Activated T-helper 1 cell treated with anti-CD3 and anti-CD28 coated beads, Interleukin-12 subunit alpha, Interleukin-12 subunit beta, Interleukin-2, Interleukin-4 antibody, amounts not matched to agents 30 ng/mL and 10 ng/mL and 1 ng/mL, durations not matched to agents 14 hours and 24 hours and 36 hours (primary cell): ENCODE results near the gene FLNA. TPM values are rescaled to one million over a fixed set of nuclear protein-coding genes. Genes with fewer than 3 reads are reported as not detected.
A peak's percentile ranks its signal among the peaks of the same experiment; 100 is the strongest.

Source experiments
- DNase-seq: peaks from one replicate; pipeline ENCODE4 v3.0.0; 2021; ENCODE audit warnings: low spot score
- H3K27ac Mint-ChIP-seq: one replicate; pipeline ENCODE4 v1.8.0; 2021; ENCODE audit warnings: mild to moderate bottlenecking, mixed read lengths
- H3K27me3 Mint-ChIP-seq: one replicate; pipeline ENCODE4 v1.8.0; 2022; ENCODE audit warnings: mild to moderate bottlenecking, moderate library complexity, mixed read lengths; ENCODE audit not compliant: insufficient read depth
- H3K36me3 Mint-ChIP-seq: one replicate; pipeline ENCODE4 v1.8.0; 2021; ENCODE audit warnings: low read depth, mixed read lengths
- H3K4me1 Mint-ChIP-seq: one replicate; pipeline ENCODE4 v1.8.0; 2021; ENCODE audit warnings: low read depth, mixed read lengths
- H3K4me3 Mint-ChIP-seq: one replicate; pipeline ENCODE4 v1.8.0; 2021; ENCODE audit warnings: mild to moderate bottlenecking, moderate library complexity, mixed read lengths
- H3K9me3 Mint-ChIP-seq: one replicate; pipeline ENCODE4 v1.8.0; 2021; ENCODE audit warnings: mixed read lengths
- intact Hi-C: fragments of 100-400 bp; cut with micrococcal nuclease; formaldehyde crosslinking; loops from one replicate; pipeline ENCODE4 v1.15.1; 2024
- total RNA-seq: library from RNA; stranded (reverse); gene quantifications from 2 replicates; pipeline ENCODE4 v1.2.3, GENCODE V29; 2022

Gene FLNA
- total RNA-seq, 1 donor from 2014 or later: 873 TPM

DNA sequence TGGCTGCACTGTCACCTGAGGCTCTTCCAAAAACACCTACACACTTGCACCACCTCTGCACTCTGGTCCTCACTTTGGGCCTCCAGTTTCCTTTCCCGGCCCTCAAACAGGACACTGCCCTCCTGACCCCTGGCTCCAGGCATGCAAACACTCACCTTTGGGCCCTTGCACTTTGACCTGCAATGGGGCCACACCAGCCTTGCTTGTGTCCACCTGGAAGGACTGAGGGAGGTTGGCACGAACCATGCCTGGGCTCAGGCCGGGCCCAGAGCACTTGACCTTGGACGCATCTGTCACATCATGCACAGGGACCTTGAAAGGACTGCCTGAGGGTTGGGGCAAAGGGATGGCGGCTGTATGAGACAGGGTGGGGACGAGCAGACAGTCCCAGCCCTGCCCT lies 15.6 kb downstream of the FLNA start:
- peaks cover 25% of the 10 kb centered on the region for H3K36me3 Mint-ChIP-seq
- no peak for DNase-seq
- no peaks in the 10 kb centered on the region for H3K27me3 Mint-ChIP-seq
- H3K27ac Mint-ChIP-seq: no peak overlapping the region
- no peaks in the 10 kb centered on the region for H3K9me3 Mint-ChIP-seq
- H3K4me1 Mint-ChIP-seq: no peaks in the 10 kb centered on the region
- intact Hi-C loops: no loop called here
- no peak overlapping the region for H3K4me3 Mint-ChIP-seq

DNA sequence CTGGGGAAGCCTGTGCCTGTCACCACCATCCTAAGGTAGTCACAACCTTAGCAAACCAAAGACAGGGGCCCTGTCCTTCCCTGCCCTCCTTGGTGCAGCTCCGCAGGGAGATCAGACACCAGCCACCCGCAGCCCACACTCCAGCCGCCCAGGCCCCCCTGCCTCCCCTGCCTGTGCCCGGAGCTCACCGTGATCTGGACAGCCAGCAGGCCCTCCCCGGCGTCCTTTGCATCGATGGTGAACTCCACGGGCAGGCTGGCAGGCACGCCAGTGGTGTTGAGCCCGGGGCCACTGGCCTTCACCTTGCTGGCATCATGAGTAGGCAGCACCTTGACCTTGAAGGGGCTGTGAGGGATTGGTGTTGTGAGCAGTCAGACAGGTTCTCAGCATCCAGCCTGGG lies 16.4 kb downstream of the FLNA start:
- Mint-ChIP-seq H3K4me1 (no peaks in the 10 kb centered on the region), H3K36me3 (peaks cover 23% of the 10 kb centered on the region)
- intact Hi-C loops: no loop called here

DNA sequence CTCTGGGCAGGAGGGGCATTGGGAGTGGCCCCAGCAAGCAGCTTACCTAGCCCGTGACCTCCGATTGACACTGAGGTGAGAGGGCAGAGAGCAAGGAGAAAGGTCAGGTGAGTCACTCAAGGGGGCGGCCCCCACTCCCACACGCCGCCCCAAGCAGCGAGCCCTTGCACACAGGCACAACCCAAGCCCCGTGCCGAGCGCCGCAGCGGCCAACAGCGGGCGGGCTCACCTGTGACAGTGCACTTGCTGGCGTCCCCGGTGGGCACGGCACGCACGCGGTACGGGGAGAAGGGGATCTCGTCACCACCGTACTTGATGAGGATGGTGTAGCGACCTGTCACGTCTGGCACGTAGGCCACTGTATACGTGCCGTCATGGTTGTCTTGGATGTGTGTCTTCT lies 17.2 kb downstream of the FLNA start:
- no peaks in the 10 kb centered on the region for H3K27me3 Mint-ChIP-seq
- H3K27ac Mint-ChIP-seq: no peak overlapping the region
- no peak for DNase-seq
- H3K4me3 Mint-ChIP-seq: no peak overlapping the region
- no peaks in the 10 kb centered on the region for H3K4me1 Mint-ChIP-seq
- H3K9me3 Mint-ChIP-seq: no peaks in the 10 kb centered on the region
- intact Hi-C loops: no loop called here
- peaks cover 19% of the 10 kb centered on the region for H3K36me3 Mint-ChIP-seq

More for the DNA sequence above, 16.4 kb downstream of the FLNA start:
- no peaks in the 10 kb centered on the region for H3K27me3 Mint-ChIP-seq
- no peak overlapping the region for H3K4me3 Mint-ChIP-seq
- H3K27ac Mint-ChIP-seq: no peak overlapping the region
- no peaks in the 10 kb centered on the region for H3K9me3 Mint-ChIP-seq
- DNase-seq: no peak

DNA sequence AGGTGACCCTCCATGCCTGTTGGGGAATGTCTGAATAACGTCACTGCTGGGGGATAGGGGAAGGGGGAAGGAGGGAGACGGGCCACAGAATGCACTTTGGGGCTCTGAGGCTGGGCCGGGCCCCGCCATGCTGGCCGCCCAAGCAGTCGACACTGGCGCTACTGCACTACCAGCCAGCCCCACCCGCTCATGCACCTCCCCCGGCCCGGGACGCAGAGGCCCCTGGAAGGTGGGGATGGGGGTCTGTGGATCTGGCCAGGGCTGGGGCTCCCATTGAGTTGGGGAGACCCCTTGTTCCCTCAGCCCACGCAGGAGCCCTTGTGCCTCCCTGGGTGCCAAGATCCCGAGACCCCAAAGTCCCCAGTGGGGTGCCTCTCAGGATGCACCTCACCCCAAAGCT lies 17.8 kb downstream of the FLNA start:
- peaks cover 20% of the 10 kb centered on the region for H3K36me3 Mint-ChIP-seq
- intact Hi-C loops: no loop called here
- H3K9me3 Mint-ChIP-seq: no peaks in the 10 kb centered on the region
- H3K4me1 Mint-ChIP-seq: no peaks in the 10 kb centered on the region
- no peak for DNase-seq
- H3K4me3 Mint-ChIP-seq: no peak overlapping the region
- H3K27ac Mint-ChIP-seq: no peak overlapping the region
- H3K27me3 Mint-ChIP-seq: no peaks in the 10 kb centered on the region

DNA sequence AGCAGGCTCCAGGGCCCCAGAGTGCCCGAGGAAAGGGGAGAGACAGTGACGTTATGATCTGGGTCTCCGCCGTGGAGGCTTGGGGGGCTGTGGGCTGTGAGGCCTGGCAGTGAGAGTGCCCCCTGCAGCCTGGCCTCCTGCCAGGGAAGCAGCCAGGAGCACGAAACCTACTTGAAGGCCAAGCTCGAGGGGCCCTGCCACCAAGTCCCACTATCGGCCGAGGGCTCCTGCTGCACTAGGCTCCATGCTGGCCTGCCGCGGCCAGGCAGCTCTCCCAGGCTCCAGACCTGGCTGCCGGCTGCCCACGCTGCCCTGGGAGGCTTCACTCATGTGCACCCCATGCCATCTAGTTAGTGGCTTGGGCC lies 18.7 kb downstream of the FLNA start:
- intact Hi-C loops: no loop called here
- Mint-ChIP-seq H3K4me1 (no peaks in the 10 kb centered on the region), H3K27ac (no peak overlapping the region), H3K36me3 (peaks cover 18% of the 10 kb centered on the region), H3K9me3 (no peaks in the 10 kb centered on the region), H3K4me3 (no peak overlapping the region), H3K27me3 (no peaks in the 10 kb centered on the region)
- no peak for DNase-seq

DNA sequence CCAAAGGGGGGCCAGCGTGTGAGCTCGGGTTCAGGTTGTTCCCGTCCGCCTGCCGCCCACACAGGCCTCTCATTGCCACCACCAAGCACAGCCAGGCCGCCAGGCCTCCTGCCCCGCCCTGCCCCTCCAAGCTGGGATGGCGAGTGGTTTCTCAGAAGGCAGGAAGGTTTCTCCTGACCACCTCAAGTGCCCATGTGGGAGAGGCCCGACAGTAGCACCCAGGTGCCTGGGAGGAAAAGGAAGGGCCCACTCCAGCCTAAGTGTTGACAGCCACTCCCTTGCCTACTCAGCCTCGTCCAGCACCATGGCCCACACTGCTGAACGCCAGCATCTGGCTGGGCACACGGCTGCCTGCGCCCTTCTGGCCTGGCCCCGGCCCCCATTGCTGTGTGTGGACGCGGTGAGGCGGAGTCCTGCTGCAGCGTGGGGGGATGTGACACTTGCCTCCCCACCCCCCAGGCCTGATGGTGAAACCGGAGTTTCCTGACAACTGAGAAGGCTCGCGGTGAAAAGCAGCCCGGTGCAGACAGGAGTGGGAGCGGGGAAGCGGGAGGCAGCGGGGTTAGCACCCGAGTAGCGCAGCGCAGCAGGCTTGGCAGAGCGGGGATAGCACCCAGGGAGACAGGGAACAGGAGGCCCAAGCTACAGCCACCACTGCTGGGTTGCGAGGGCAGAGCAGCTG lies 19.2 kb downstream of the FLNA start:
- no peaks in the 10 kb centered on the region for H3K27me3 Mint-ChIP-seq
- H3K27ac Mint-ChIP-seq: no peak overlapping the region
- peaks cover 15% of the 10 kb centered on the region for H3K36me3 Mint-ChIP-seq
- H3K4me1 Mint-ChIP-seq: no peaks in the 10 kb centered on the region
- H3K9me3 Mint-ChIP-seq: no peaks in the 10 kb centered on the region
- H3K4me3 Mint-ChIP-seq: no peak overlapping the region
- no peak for DNase-seq
- intact Hi-C loops: no loop called here

DNA sequence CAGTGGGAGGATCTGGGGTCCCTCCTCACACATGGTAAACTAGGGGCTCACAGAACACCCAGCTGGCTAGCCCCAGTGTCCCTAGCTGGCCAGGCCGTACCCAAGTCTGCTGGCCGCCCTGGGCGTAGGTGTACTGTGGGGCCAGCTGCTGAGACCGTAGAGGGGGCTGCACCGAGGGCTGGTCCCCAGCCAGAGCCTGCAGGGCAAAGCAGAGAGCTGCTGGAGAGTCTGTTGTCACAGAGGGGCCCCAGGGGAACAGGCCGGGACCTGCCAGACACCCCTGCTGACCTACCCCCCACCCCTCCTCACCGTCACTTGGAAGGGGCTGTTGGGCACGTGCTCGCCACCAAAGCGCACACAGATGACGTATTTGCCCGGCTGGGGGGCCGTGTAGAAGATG lies 19.9 kb downstream of the FLNA start:
- Mint-ChIP-seq H3K4me3 (no peak overlapping the region), H3K36me3 (peaks cover 16% of the 10 kb centered on the region), H3K27me3 (no peaks in the 10 kb centered on the region), H3K9me3 (no peaks in the 10 kb centered on the region), H3K27ac (no peak overlapping the region), H3K4me1 (no peaks in the 10 kb centered on the region)
- intact Hi-C loops: no loop called here
- no peak for DNase-seq

DNA sequence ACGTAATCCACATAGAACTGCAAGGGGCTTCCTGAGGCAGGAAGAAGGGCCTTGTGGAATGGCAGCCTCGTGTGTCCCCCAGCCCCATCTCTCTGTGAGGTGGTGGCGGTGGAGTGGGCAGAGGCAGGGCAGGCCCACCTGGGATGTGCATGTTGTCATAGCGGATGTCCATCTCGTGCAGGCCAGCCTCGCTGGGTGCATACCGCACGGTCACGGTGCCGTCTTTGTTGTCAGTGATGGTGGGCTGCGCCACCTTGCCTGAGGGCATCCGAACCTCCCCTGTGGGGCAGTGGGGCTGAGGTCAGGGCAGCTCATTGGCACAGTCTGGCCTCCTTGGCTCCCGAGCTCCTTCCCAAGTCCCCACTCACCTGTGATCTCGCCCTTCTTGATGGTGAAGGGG lies 20.4 kb downstream of the FLNA start:
- intact Hi-C loops: no loop called here
- Mint-ChIP-seq H3K36me3 (peaks cover 16% of the 10 kb centered on the region), H3K9me3 (no peaks in the 10 kb centered on the region), H3K4me1 (no peaks in the 10 kb centered on the region), H3K27me3 (no peaks in the 10 kb centered on the region), H3K27ac (no peak overlapping the region), H3K4me3 (no peak overlapping the region)
- no peak for DNase-seq

DNA sequence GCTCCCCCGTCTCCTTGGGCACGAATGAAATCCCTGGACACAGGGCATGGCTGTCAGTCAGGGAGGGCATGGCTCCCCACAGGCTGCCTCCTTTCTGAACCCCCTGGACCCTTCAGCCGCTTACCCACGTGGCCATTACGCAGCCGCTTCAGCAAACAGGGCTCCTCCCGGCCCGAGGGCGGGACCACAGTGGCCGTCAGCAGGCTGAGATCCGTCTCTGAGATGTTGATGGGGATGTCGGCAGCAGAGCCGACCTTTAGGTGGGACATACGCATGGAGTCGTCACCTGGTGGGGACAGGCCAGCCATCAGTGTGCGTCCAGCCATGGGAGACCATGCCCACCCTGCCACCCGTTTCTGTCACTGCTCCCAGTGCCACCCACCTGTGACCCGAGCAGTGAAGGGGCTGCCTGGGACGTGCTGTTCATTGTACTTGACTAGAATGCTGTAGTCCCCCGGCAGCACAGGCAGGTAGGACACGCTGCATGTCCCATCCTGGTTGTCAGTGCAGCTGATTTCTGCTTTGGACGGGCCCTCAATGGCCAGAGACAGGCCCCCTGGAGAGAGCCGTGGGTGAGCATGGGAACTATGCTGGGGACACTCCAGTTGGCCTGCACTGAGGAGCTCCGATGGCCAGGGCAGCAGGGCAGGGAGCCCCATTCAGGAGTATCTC lies 21.1 kb downstream of the FLNA start:
- no peak overlapping the region for H3K4me3 Mint-ChIP-seq
- no peaks in the 10 kb centered on the region for H3K4me1 Mint-ChIP-seq
- no peaks in the 10 kb centered on the region for H3K27me3 Mint-ChIP-seq
- peaks cover 13% of the 10 kb centered on the region for H3K36me3 Mint-ChIP-seq
- no peak for DNase-seq
- intact Hi-C loops: no loop called here
- no peaks in the 10 kb centered on the region for H3K9me3 Mint-ChIP-seq
- H3K27ac Mint-ChIP-seq: no peak overlapping the region

DNA sequence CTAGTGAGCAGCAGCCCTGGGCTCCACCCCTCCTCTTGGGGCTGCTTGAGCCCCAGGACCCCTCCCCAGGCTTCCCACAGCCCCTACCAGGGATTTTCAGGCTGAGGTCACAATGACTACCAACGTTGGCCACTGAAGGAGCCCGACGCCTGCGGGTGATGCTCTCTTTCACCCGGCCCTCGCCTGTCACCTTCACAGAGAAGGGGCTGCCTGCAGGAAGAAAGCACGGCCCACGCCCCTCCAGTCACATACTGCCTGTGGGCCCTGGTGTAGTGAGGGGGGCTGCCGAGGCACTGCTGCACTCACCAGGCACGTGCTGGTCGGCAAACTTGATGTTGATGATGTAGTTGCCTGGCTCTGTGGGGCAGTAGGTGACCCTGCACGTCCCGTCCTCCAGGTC lies 22.0 kb downstream of the FLNA start:
- peaks cover 2% of the 10 kb centered on the region for H3K4me1 Mint-ChIP-seq
- DNase-seq: no peak
- no peaks in the 10 kb centered on the region for H3K27me3 Mint-ChIP-seq
- no peaks in the 10 kb centered on the region for H3K9me3 Mint-ChIP-seq
- intact Hi-C loops: no loop called here
- H3K27ac Mint-ChIP-seq: peak overlapping the region; percentile 48
- no peak overlapping the region for H3K4me3 Mint-ChIP-seq
- peaks cover 12% of the 10 kb centered on the region for H3K36me3 Mint-ChIP-seq

DNA sequence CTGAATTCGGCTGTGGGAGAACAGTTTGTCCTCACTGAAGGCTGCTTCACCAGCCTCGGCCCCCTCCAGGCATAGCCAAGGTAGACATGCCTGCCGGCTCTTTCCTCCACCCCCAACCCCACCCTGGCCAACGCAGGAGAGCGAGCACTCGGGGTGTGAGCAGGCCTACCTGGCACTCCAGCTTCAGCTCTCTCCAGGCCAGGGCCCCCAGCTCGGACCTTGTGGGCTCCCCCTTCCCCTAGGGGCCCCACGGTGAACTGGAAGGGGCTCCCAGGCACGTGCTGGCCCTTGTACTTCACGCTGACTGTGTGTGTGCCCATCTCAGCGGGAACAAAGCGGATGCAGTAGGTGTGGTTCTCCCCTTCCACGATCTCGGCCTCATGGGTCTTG lies 22.4 kb downstream of the FLNA start:
- DNase-seq: no peak
- no peaks in the 10 kb centered on the region for H3K9me3 Mint-ChIP-seq
- peak overlapping the region; percentile 48 for H3K27ac Mint-ChIP-seq
- peaks cover 15% of the 10 kb centered on the region for H3K36me3 Mint-ChIP-seq
- no peak overlapping the region for H3K4me3 Mint-ChIP-seq
- intact Hi-C loops: no loop called here
- peaks cover 6% of the 10 kb centered on the region for H3K4me1 Mint-ChIP-seq
- H3K27me3 Mint-ChIP-seq: no peaks in the 10 kb centered on the region

DNA sequence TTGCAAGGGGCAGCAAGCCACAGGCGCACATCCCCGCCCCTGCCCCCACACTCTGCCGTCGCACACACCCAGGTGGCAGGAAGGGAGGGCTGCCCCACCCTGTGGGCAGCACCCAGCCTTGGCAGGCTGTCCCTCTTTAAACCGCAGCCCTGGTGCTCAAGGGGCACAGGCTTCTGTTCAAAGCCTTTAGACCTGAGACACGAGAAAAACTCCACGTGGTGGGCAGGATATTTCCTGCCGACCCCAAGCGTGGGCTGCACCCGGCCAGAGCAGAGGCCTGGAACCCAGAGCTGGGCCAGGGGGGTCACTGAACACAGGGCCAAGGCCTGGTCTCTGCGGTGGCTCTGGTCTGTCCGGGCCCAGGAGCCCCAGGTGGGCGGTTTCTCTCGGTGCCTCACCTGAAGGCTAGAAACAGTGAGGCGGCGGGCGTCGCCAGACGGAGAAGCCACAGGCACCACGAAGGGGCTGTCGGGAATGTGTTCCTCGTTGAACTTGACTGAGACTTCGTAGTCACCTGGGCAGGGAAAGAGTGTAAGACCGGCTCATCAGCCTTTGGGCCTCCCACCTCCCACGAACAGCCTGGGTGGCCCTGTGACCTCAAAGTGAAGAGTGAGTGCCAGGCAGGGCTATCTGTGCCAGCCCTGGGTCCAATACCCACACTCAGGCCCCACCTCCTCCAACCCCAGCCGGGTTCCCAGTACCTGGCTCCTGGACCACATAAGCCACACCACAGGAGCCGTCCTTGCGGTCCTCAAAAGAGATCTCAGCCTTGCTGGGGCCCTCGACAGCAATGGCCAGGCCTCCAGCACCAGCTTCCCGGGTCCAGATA lies 23.0 kb downstream of the FLNA start:
- no peak overlapping the region for H3K4me3 Mint-ChIP-seq
- H3K36me3 Mint-ChIP-seq: peaks cover 15% of the 10 kb centered on the region
- peaks cover 7% of the 10 kb centered on the region for H3K4me1 Mint-ChIP-seq
- H3K9me3 Mint-ChIP-seq: no peaks in the 10 kb centered on the region
- no peak overlapping the region for H3K27ac Mint-ChIP-seq
- no peaks in the 10 kb centered on the region for H3K27me3 Mint-ChIP-seq
- intact Hi-C loops: no loop called here
- DNase-seq: no peak

DNA sequence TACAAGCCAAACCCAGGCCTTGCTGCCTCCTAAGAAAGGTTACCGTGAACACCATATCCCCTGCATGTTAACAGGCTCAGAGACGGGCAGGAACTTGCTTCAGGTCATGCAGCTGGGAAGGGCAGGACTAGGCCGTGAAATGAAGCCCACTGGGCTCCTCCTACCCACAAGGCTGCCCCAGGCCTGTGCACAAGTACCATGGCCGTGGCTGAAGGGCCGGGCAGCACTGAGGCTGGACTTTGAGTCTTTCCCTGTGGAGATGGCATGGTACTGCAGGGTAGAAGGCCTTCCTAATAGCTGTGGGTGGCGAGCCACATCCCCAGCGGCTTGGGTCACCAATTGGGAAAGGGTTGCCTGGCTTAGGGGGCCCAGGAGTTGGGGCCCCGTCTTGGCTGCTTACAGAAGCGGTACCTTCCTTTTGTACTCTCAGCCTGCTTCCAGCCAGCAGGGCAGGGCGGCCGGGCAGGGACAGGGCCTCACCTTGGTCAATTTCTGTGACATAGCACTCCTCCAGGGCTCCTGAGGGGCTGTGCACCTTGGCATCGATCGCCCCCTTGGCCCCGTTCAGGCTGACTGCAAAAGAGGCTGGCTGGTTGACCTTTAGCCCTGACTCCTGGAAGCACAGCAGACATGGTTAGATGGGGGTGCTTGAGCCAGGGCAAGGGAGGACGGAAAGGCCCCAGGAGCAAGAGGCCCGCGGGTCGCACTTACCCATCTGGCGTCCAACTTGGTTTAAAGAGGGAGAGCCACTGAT lies 23.8 kb downstream of the FLNA start:
- Mint-ChIP-seq H3K4me1 (peaks cover 7% of the 10 kb centered on the region), H3K27me3 (no peaks in the 10 kb centered on the region), H3K4me3 (no peak overlapping the region), H3K27ac (no peak overlapping the region), H3K9me3 (no peaks in the 10 kb centered on the region), H3K36me3 (peaks cover 13% of the 10 kb centered on the region)
- intact Hi-C loops: no loop called here
- DNase-seq: no peak
